Adrenal gland (tissue), 5 donors: ENCODE measurements around the gene HSD3B2.

Experiments used
- POLR2A ChIP-seq, 2 donors: fragments of 450-650 bp; IDR thresholded peaks; one replicate each; pipeline ENCODE4 v1.6.1; 2017; ENCODE audit warnings: antibody characterized with exemption in 2 of 2, mild to moderate bottlenecking in 2 of 2, moderate library complexity in 1 of 2
- TF ChIP-seq, protein P1 (sequence below), 6 experiments: fragments of 450-650 bp in 4 of 6; fragments of 200-600 bp in 2 of 6; sonication (generic) in 1 of 6; IDR thresholded peaks; 1 replicate in 5 of 6; 2 replicates in 1 of 6; pipeline versions ENCODE4 v1.5.1 to v1.8.0; 2016 to 2021; ENCODE audit warnings: antibody characterized with exemption in 6 of 6, mild to moderate bottlenecking in 2 of 6, moderate library complexity in 1 of 6
- donor health status: DM: no; HTN: no; CAD: no.

DNA sequence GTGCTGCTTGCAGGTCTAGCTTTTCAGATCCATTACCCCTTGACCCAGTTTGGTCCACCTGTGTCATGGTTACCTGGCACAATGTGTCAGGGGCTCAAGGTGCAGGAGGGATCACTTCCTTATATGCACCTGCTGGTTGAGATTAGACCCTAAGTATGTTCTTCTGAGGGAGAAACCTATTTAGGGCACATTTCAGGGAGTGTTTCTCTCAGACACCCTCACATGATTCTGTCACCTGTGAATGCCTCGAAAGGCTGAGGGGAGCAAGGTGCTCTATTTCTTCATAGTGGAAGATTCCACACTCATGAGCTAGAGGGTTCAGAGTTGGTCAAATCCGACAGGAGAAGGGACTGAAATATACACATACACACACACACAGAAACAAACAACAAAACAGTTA lies 15.5 kb downstream of the HSD3B2 start:
- TF ChIP-seq, protein P1, sequence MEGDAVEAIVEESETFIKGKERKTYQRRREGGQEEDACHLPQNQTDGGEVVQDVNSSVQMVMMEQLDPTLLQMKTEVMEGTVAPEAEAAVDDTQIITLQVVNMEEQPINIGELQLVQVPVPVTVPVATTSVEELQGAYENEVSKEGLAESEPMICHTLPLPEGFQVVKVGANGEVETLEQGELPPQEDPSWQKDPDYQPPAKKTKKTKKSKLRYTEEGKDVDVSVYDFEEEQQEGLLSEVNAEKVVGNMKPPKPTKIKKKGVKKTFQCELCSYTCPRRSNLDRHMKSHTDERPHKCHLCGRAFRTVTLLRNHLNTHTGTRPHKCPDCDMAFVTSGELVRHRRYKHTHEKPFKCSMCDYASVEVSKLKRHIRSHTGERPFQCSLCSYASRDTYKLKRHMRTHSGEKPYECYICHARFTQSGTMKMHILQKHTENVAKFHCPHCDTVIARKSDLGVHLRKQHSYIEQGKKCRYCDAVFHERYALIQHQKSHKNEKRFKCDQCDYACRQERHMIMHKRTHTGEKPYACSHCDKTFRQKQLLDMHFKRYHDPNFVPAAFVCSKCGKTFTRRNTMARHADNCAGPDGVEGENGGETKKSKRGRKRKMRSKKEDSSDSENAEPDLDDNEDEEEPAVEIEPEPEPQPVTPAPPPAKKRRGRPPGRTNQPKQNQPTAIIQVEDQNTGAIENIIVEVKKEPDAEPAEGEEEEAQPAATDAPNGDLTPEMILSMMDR (IDR thresholded peaks at IDR 0.05): no peak
- no peak for TF ChIP-seq POLR2A (IDR thresholded peaks at IDR 0.05)
